Suprapubic skin (tissue), 4 donors: ENCODE measurements around the gene SRP19. TPM values are rescaled to one million over a fixed set of nuclear protein-coding genes. Genes with fewer than 3 reads are reported as not detected.

Source experiments
- DNase-seq, 2 donors: peaks; one replicate each; pipeline ENCODE4 v3.0.0-alpha.2; 2019; ENCODE audit warnings: low spot score in 2 of 2
- H3K27ac ChIP-seq: fragments of 200-600 bp; sonication (generic); one replicate; pipeline ENCODE4 v1.5.1; 2019
- H3K27me3 ChIP-seq: fragments of 200-600 bp; sonication (generic); one replicate; pipeline ENCODE4 v1.5.1; 2019
- H3K36me3 ChIP-seq: fragments of 200-600 bp; sonication (generic); one replicate; pipeline ENCODE4 v1.5.1; 2019
- H3K4me1 ChIP-seq: fragments of 200-600 bp; sonication (generic); one replicate; pipeline ENCODE4 v1.5.1; 2019
- H3K4me3 ChIP-seq: fragments of 200-600 bp; sonication (generic); one replicate; pipeline ENCODE4 v1.5.1; 2019; ENCODE audit warnings: mild to moderate bottlenecking
- H3K9me3 ChIP-seq: fragments of 200-600 bp; sonication (generic); one replicate; pipeline ENCODE4 v1.5.1; 2019
- CTCF ChIP-seq, 2 donors: fragments of 200-600 bp in 1 of 2; fragments of 450-650 bp in 1 of 2; sonication (generic) in 1 of 2; IDR thresholded peaks; one replicate each; pipeline ENCODE4 v1.5.1; 2016 to 2019; ENCODE audit warnings: antibody characterized with exemption in 2 of 2, mild to moderate bottlenecking in 1 of 2, moderate library complexity in 1 of 2
- EP300 ChIP-seq: sonication (generic); formaldehyde crosslinking; IDR thresholded peaks from one replicate; pipeline ENCODE4 v1.6.1; 2017; ENCODE audit warnings: antibody characterized with exemption
- POLR2A ChIP-seq, 2 donors: fragments of 450-650 bp; IDR thresholded peaks; one replicate each; pipeline ENCODE4 v1.6.1; 2017; ENCODE audit warnings: antibody characterized with exemption in 2 of 2, mild to moderate bottlenecking in 2 of 2, moderate library complexity in 2 of 2
- POLR2AphosphoS5 ChIP-seq, 3 donors: sonication (generic); formaldehyde crosslinking; IDR thresholded peaks; one replicate each; pipeline ENCODE4 v1.6.1; 2017; ENCODE audit warnings: antibody characterized with exemption in 3 of 3
- WGBS: methylation state at CpG from one replicate; pipeline ENCODE4 v1.1.5; 2018; 5-methylcytosine and 5-hydroxymethylcytosine counted together
- total RNA-seq, 4 donors: library from RNA; depleted of rRNA; stranded (reverse); fragments of >200 nt; gene quantifications; one replicate each; pipeline ENCODE4 v1.1.0, GENCODE V29; 2016

The SRP19 gene
- total RNA-seq, 4 donors from 2014 or later = 26.2 to 48.6 (median 32.9) TPM

DNA sequence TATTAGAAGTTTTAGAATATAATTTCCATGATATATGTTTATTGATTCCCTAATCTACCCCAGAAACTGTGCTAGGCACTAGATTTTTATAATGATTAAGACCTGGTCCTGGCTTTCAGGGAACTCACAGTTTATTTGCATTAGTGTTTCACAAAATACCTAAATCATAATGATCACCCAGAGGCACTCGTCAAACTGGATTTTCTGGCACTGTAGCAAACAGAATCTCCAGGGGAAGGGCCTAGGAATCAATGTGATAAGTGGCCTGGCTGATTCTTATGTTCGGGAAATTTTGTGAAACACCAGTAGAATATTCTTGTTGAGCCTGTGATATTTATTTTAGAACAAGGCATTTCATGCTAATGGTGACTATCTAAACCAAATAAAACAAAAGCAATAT, 37.4 kb upstream of the SRP19 start:
- TF ChIP-seq POLR2AphosphoS5 (IDR thresholded peaks at IDR 0.05) = no peak
- no peak for TF ChIP-seq CTCF (IDR thresholded peaks at IDR 0.05)
- no peak for TF ChIP-seq POLR2A (IDR thresholded peaks at IDR 0.05)
- TF ChIP-seq EP300 = no peak
- WGBS = 71% methylated on average over 2 of the region's 2 CpGs

GRCh38 chr5:112824197-112824596, 36.9 kb upstream of the SRP19 start:
- no peaks in the 10 kb centered on the region for H3K4me1 ChIP-seq
- H3K36me3 ChIP-seq = peaks cover 64% of the 10 kb centered on the region
- no peak overlapping the region for H3K4me3 ChIP-seq
- H3K27ac ChIP-seq = no peak overlapping the region
- H3K27me3 ChIP-seq = no peaks in the 10 kb centered on the region
- TF ChIP-seq EP300 (no peak), CTCF (IDR thresholded peaks at IDR 0.05) (no peak), POLR2AphosphoS5 (IDR thresholded peaks at IDR 0.05) (no peak), POLR2A (IDR thresholded peaks at IDR 0.05) (no peak)
- no peak for DNase-seq
- H3K9me3 ChIP-seq = no peaks in the 10 kb centered on the region

More for the DNA sequence above, 37.4 kb upstream of the SRP19 start:
- H3K9me3 ChIP-seq = no peaks in the 10 kb centered on the region
- no peaks in the 10 kb centered on the region for H3K27me3 ChIP-seq
- DNase-seq = no peak
- H3K4me3 ChIP-seq = no peak overlapping the region
- no peak overlapping the region for H3K27ac ChIP-seq
- H3K36me3 ChIP-seq = peaks cover 64% of the 10 kb centered on the region
- H3K4me1 ChIP-seq = no peaks in the 10 kb centered on the region

GRCh38 chr5:112830378-112830777, 30.7 kb upstream of the SRP19 start:
- peaks cover 47% of the 10 kb centered on the region for H3K36me3 ChIP-seq

GRCh38 chr5:112833971-112834370, 27.1 kb upstream of the SRP19 start:
- no peak for DNase-seq
- Histone ChIP-seq H3K4me3 (no peak overlapping the region), H3K27ac (no peak overlapping the region), H3K4me1 (no peaks in the 10 kb centered on the region), H3K9me3 (no peaks in the 10 kb centered on the region), H3K36me3 (peaks cover 51% of the 10 kb centered on the region), H3K27me3 (no peaks in the 10 kb centered on the region)
- TF ChIP-seq POLR2AphosphoS5 (IDR thresholded peaks at IDR 0.05) (no peak), CTCF (IDR thresholded peaks at IDR 0.05) (no peak)
- WGBS = 97% methylated on average over 13 of the region's 13 CpGs

More at GRCh38 chr5:112830378-112830777, 30.7 kb upstream of the SRP19 start:
- TF ChIP-seq POLR2AphosphoS5 (IDR thresholded peaks at IDR 0.05) (no peak), CTCF (IDR thresholded peaks at IDR 0.05) (no peak), POLR2A (IDR thresholded peaks at IDR 0.05) (no peak), EP300 (no peak)
- Histone ChIP-seq H3K9me3 (no peaks in the 10 kb centered on the region), H3K4me1 (no peaks in the 10 kb centered on the region), H3K27me3 (no peaks in the 10 kb centered on the region), H3K4me3 (no peak overlapping the region), H3K27ac (no peak overlapping the region)
- DNase-seq = no peak
- WGBS = 93% methylated on average over 2 of the region's 2 CpGs

- Histone ChIP-seq H3K4me3 (no peak overlapping the region), H3K36me3 (peaks cover 3% of the 10 kb centered on the region), H3K27me3 (no peaks in the 10 kb centered on the region), H3K4me1 (peaks cover 6% of the 10 kb centered on the region), H3K9me3 (no peaks in the 10 kb centered on the region), H3K27ac (no peak overlapping the region)
- DNase-seq = no peak
- TF ChIP-seq EP300 (no peak), POLR2A (IDR thresholded peaks at IDR 0.05) (no peak), POLR2AphosphoS5 (IDR thresholded peaks at IDR 0.05) (no peak), CTCF (IDR thresholded peaks at IDR 0.05) (no peak)
- WGBS = 78% methylated on average over 1 of the region's 1 CpG
Measured at GRCh38 chr5:112844489-112844888, 16.6 kb upstream of the SRP19 start.
